ENCODE measurements around the gene GULP1.

GRCh38 chr2:188378371-188378950 lies 86.8 kb downstream of the GULP1 start:
- TF ChIP-seq CTCF (conservative IDR thresholded peaks at IDR 0.05) (no peak), ZFX (IDR thresholded peaks at IDR 0.05) (no peak)
